CD14-positive monocyte (primary cell): ENCODE data around the gene ANKRD9. TPM values are rescaled to one million over a fixed set of nuclear protein-coding genes. Genes with fewer than 3 reads are reported as not detected.

ENCODE experiments used
- DNase-seq, 3 donors: peaks; one replicate each; pipeline ENCODE4 v3.0.0-alpha.2; 2011 to 2022
- H2AFZ ChIP-seq: 2 replicates; pipeline ENCODE4 v1.6.0; 2012; ENCODE audit warnings: mild to moderate bottlenecking, low read depth, low read length, inconsistent platforms; ENCODE audit not compliant: insufficient read depth, poor library complexity, severe bottlenecking
- H3K27ac ChIP-seq, 2 donors: 1 replicate in 1 of 2; 2 replicates in 1 of 2; pipeline ENCODE4 v1.5.1; 2012 to 2013; ENCODE audit warnings: low read length in 2 of 2, control low read depth in 1 of 2, inconsistent platforms in 1 of 2, low read depth in 1 of 2, mild to moderate bottlenecking in 1 of 2
- H3K27me3 ChIP-seq, 2 donors: one replicate each; pipeline versions ENCODE4 v1.6.0 to v1.6.1; 2011 to 2013; ENCODE audit warnings: low read length in 2 of 2; ENCODE audit not compliant: control insufficient read depth in 2 of 2, insufficient read depth in 2 of 2
- H3K36me3 ChIP-seq, 2 donors: replicated peaks in 1 of 2; 1 replicate in 1 of 2; 2 replicates in 1 of 2; pipeline versions ENCODE4 v1.5.1 to v1.6.1; 2012 to 2013; ENCODE audit warnings: low read length in 2 of 2, control low read depth in 1 of 2, inconsistent platforms in 1 of 2, mild to moderate bottlenecking in 1 of 2; ENCODE audit not compliant: insufficient read depth in 2 of 2, control insufficient read depth in 1 of 2
- H3K4me1 ChIP-seq, 2 donors: 1 replicate in 1 of 2; 2 replicates in 1 of 2; pipeline versions ENCODE4 v1.5.1 to v1.6.1; 2012 to 2013; ENCODE audit warnings: low read length in 2 of 2, control low read depth in 1 of 2, inconsistent platforms in 1 of 2, mild to moderate bottlenecking in 1 of 2, moderate library complexity in 1 of 2; ENCODE audit not compliant: insufficient read depth in 2 of 2, control insufficient read depth in 1 of 2
- H3K4me2 ChIP-seq: replicated peaks from 2 replicates; pipeline ENCODE3; 2012; ENCODE audit warnings: low read length, moderate library complexity, mild to moderate bottlenecking; ENCODE audit not compliant: poor library complexity, severe bottlenecking; ENCODE audit errors: extremely low read depth
- H3K4me3 ChIP-seq, 3 experiments: fragments of 200-600 bp in 1 of 3; sonication (generic) in 1 of 3; replicated peaks in 1 of 3; 1 replicate in 2 of 3; 2 replicates in 1 of 3; pipeline ENCODE4 v1.5.1; 2011 to 2013; ENCODE audit warnings: low read length in 3 of 3, mild to moderate bottlenecking in 3 of 3, control low read depth in 2 of 3, low read depth in 2 of 3, inconsistent platforms in 1 of 3, moderate library complexity in 1 of 3
- H3K79me2 ChIP-seq: 2 replicates; pipeline ENCODE4 v1.6.0; 2012; ENCODE audit warnings: mild to moderate bottlenecking, control low read depth, inconsistent platforms, low read length, moderate library complexity; ENCODE audit not compliant: insufficient read depth
- H3K9ac ChIP-seq: 2 replicates; pipeline ENCODE4 v1.6.0; 2017; ENCODE audit warnings: low read length, mild to moderate bottlenecking; ENCODE audit not compliant: insufficient read depth, poor library complexity, severe bottlenecking
- H3K9me3 ChIP-seq, 2 donors: replicated peaks in 1 of 2; 1 replicate in 1 of 2; 2 replicates in 1 of 2; pipeline versions ENCODE4 v1.5.1 to v1.6.1; 2012 to 2013; ENCODE audit warnings: low read length in 2 of 2, control low read depth in 1 of 2; ENCODE audit not compliant: control insufficient read depth in 1 of 2, insufficient read depth in 1 of 2
- H4K20me1 ChIP-seq: 2 replicates; pipeline ENCODE4 v1.6.0; 2012; ENCODE audit warnings: mild to moderate bottlenecking, low read length, control low read depth, moderate library complexity; ENCODE audit not compliant: insufficient read depth
- H3K27ac Mint-ChIP-seq, 7 donors: one replicate each; pipeline ENCODE4 v1.8.0; 2020; ENCODE audit warnings: mild to moderate bottlenecking in 7 of 7, mixed read lengths in 7 of 7, moderate library complexity in 6 of 7, inconsistent platforms in 2 of 7
- H3K27me3 Mint-ChIP-seq, 3 donors: one replicate each; pipeline ENCODE4 v1.8.0; 2021 to 2022; ENCODE audit warnings: low read depth in 3 of 3, mild to moderate bottlenecking in 3 of 3, mixed read lengths in 3 of 3, moderate library complexity in 3 of 3, inconsistent platforms in 1 of 3
- H3K36me3 Mint-ChIP-seq, 2 donors: one replicate each; pipeline ENCODE4 v1.8.0; 2020; ENCODE audit warnings: mixed read lengths in 2 of 2, inconsistent platforms in 1 of 2, mild to moderate bottlenecking in 1 of 2
- H3K4me1 Mint-ChIP-seq: one replicate; pipeline ENCODE4 v1.8.0; 2020; ENCODE audit warnings: mild to moderate bottlenecking, mixed read lengths
- H3K4me3 Mint-ChIP-seq, 2 donors: one replicate each; pipeline ENCODE4 v1.8.0; 2020; ENCODE audit warnings: mild to moderate bottlenecking in 2 of 2, mixed read lengths in 2 of 2, moderate library complexity in 1 of 2
- H3K9me3 Mint-ChIP-seq, 7 donors: one replicate each; pipeline ENCODE4 v1.8.0; 2020 to 2022; ENCODE audit warnings: mixed read lengths in 7 of 7, mild to moderate bottlenecking in 6 of 7, moderate library complexity in 6 of 7, inconsistent platforms in 2 of 7
- CTCF ChIP-seq: fragments of 200-600 bp; IDR thresholded peaks from one replicate; pipeline ENCODE4 v1.8.0; 2022; ENCODE audit warnings: antibody characterized with exemption, mild to moderate bottlenecking
- WGBS: methylation state at CpG from one replicate; pipeline ENCODE4 v1.1.5; 2013; ENCODE audit warnings: missing lambda C conversion rate; ENCODE audit not compliant: insufficient coverage; 5-methylcytosine and 5-hydroxymethylcytosine counted together
- intact Hi-C, 2 donors: fragments of 100-400 bp; cut with micrococcal nuclease; formaldehyde crosslinking; loops; one replicate each; pipeline versions ENCODE4 v1.15.0 to v1.15.1; 2023
- polyA plus RNA-seq, 3 donors: library from polyadenylated mRNA; depleted of rRNA in 1 of 3; unstranded in 2 of 3; stranded (reverse) in 1 of 3; fragments of 300-500 nt in 2 of 3; fragments of >200 nt in 1 of 3; fragmentation: Illumina TruSeq in 2 of 3; gene quantifications; 1 replicate in 2 of 3; 2 replicates in 1 of 3; pipeline ENCODE4 v1.2.3, GENCODE V29; 2012 to 2021

Gene ANKRD9
- polyA plus RNA-seq, 3 donors, result 0.43 to 10.8 (median 0.83) TPM

GRCh38 chr14:102538602-102539543, 29.3 kb upstream of the ANKRD9 start:
- WGBS, result 56% methylated on average over 25 of the region's 25 CpGs
- Mint-ChIP-seq H3K27ac (peak overlapping the region in 1 of 7 donors; percentile 81), H3K9me3 (peaks cover 0 to 4% (median 0%) of the 10 kb centered on the region in 7 donors)

More at GRCh38 chr14:102538602-102539543, 29.3 kb upstream of the ANKRD9 start:
- H3K27ac ChIP-seq, result no peak overlapping the region
- H3K4me1 ChIP-seq, result peaks cover 0 to 4% of the 10 kb centered on the region in 2 donors
- H4K20me1 ChIP-seq, result no peaks in the 10 kb centered on the region
- Mint-ChIP-seq H3K27me3 (peaks cover 13 to 22% (median 16%) of the 10 kb centered on the region in 3 donors), H3K4me1 (peaks cover 7% of the 10 kb centered on the region), H3K4me3 (no peak overlapping the region), H3K36me3 (peaks cover under 1 to 4% of the 10 kb centered on the region in 2 donors)
- DNase-seq, result no peak
- no peak for TF ChIP-seq CTCF
- no peak overlapping the region for H3K4me3 ChIP-seq
- H3K36me3 ChIP-seq, result no peaks in the 10 kb centered on the region
- H3K9me3 ChIP-seq, result no peaks in the 10 kb centered on the region
- H3K79me2 ChIP-seq, result no peaks in the 10 kb centered on the region
- H3K4me2 ChIP-seq, result no peak overlapping the region
- H2AFZ ChIP-seq, result no peak overlapping the region
- peaks cover 0 to 12% of the 10 kb centered on the region in 2 donors for H3K27me3 ChIP-seq
- peak overlapping the region; percentile 8 for H3K9ac ChIP-seq
- intact Hi-C loops, result no loop called here
